Suprapubic skin (tissue), 4 donors: ENCODE measurements around the gene EEF1AKMT2. TPM values are rescaled to one million over a fixed set of nuclear protein-coding genes. Genes with fewer than 3 reads are reported as not detected.

ENCODE experiments used
- DNase-seq, 2 donors: peaks; one replicate each; pipeline ENCODE4 v3.0.0-alpha.2; 2019; ENCODE audit warnings: low spot score in 2 of 2
- H3K27ac ChIP-seq: fragments of 200-600 bp; sonication (generic); one replicate; pipeline ENCODE4 v1.5.1; 2019
- H3K27me3 ChIP-seq: fragments of 200-600 bp; sonication (generic); one replicate; pipeline ENCODE4 v1.5.1; 2019
- H3K36me3 ChIP-seq: fragments of 200-600 bp; sonication (generic); one replicate; pipeline ENCODE4 v1.5.1; 2019
- H3K4me1 ChIP-seq: fragments of 200-600 bp; sonication (generic); one replicate; pipeline ENCODE4 v1.5.1; 2019
- H3K4me3 ChIP-seq: fragments of 200-600 bp; sonication (generic); one replicate; pipeline ENCODE4 v1.5.1; 2019; ENCODE audit warnings: mild to moderate bottlenecking
- H3K9me3 ChIP-seq: fragments of 200-600 bp; sonication (generic); one replicate; pipeline ENCODE4 v1.5.1; 2019
- CTCF ChIP-seq, 2 donors: fragments of 200-600 bp in 1 of 2; fragments of 450-650 bp in 1 of 2; sonication (generic) in 1 of 2; IDR thresholded peaks; one replicate each; pipeline ENCODE4 v1.5.1; 2016 to 2019; ENCODE audit warnings: antibody characterized with exemption in 2 of 2, mild to moderate bottlenecking in 1 of 2, moderate library complexity in 1 of 2
- EP300 ChIP-seq: sonication (generic); formaldehyde crosslinking; IDR thresholded peaks from one replicate; pipeline ENCODE4 v1.6.1; 2017; ENCODE audit warnings: antibody characterized with exemption
- POLR2A ChIP-seq, 2 donors: fragments of 450-650 bp; IDR thresholded peaks; one replicate each; pipeline ENCODE4 v1.6.1; 2017; ENCODE audit warnings: antibody characterized with exemption in 2 of 2, mild to moderate bottlenecking in 2 of 2, moderate library complexity in 2 of 2
- POLR2AphosphoS5 ChIP-seq, 3 donors: sonication (generic); formaldehyde crosslinking; IDR thresholded peaks; one replicate each; pipeline ENCODE4 v1.6.1; 2017; ENCODE audit warnings: antibody characterized with exemption in 3 of 3
- WGBS: methylation state at CpG from one replicate; pipeline ENCODE4 v1.1.5; 2018; 5-methylcytosine and 5-hydroxymethylcytosine counted together
- total RNA-seq, 4 donors: library from RNA; depleted of rRNA; stranded (reverse); fragments of >200 nt; gene quantifications; one replicate each; pipeline ENCODE4 v1.1.0, GENCODE V29; 2016

EEF1AKMT2 gene
- total RNA-seq, 4 donors from 2014 or later: 11.4 to 23.8 (median 15.3) TPM

DNA sequence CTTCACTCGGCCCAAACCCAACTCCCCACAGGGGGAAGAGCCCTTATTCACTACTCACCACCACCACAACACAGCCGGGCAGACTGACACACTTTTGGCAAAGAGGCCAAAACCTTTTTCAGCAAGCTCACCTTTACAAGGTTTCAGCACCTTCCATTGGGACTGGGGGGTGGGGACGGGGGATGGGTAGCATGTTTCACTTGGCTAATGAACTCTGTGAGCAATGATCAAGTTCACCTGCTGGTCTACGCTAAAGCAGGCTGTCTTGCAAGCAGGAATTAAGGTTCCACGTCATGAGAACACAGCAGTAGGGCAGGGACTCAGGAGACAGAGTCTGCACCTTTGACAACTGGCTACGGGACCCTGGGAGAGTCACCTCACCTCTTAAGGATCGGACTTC, 54.5 kb downstream of the EEF1AKMT2 start:
- Histone ChIP-seq H3K4me3 (no peak overlapping the region), H3K4me1 (peaks cover 100% of the 10 kb centered on the region), H3K9me3 (no peaks in the 10 kb centered on the region), H3K27ac (peak overlapping the region; percentile 56), H3K27me3 (no peaks in the 10 kb centered on the region), H3K36me3 (no peaks in the 10 kb centered on the region)
- WGBS: 41% methylated on average over 5 of the region's 7 CpGs
- TF ChIP-seq POLR2AphosphoS5 (IDR thresholded peaks at IDR 0.05): no peak
- no peak for TF ChIP-seq CTCF (IDR thresholded peaks at IDR 0.05)
- no peak for TF ChIP-seq POLR2A (IDR thresholded peaks at IDR 0.05)
- TF ChIP-seq EP300: no peak
- no peak for DNase-seq

DNA sequence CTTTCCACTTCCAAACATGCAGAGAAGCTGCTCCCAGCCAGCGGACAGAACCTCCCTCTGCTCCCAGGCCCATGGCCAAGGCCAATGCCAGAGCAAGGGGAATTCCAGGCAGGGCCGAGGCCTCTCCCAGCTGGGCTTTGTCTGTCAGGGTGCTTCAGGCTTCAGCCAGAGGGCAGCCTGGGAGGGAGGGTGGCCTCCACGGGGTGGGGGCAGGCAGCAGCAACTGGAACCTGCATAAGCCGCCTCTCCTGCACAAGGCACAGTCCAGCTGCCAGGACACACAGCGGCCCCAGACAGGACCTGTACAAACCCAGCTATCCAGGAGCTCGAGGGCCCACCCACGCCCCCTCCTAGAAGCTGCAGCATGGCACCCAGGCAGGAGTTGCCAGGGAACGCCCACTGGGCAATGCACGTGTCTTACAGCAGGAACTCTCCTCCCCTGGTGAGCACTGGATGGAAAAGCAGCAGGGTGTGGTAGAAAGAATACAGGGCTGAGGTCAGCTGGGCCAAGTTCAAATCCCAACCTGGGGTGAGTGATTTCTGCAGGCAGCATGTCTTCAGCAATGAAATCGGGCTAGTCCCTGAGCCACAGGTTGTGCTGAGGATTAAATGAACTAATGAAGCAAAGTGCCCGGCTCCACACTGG, 55.1 kb downstream of the EEF1AKMT2 start:
- Histone ChIP-seq H3K9me3 (no peaks in the 10 kb centered on the region), H3K27ac (peak overlapping the region; percentile 56), H3K4me1 (peaks cover 100% of the 10 kb centered on the region), H3K4me3 (no peak overlapping the region), H3K27me3 (no peaks in the 10 kb centered on the region), H3K36me3 (no peaks in the 10 kb centered on the region)
- WGBS: 14% methylated on average over 6 of the region's 11 CpGs
- peak in 1 of 3 donors; percentile 1 for TF ChIP-seq POLR2AphosphoS5 (IDR thresholded peaks at IDR 0.05)
- no peak for TF ChIP-seq EP300
- DNase-seq: peak in 1 of 2 donors; percentile 79

- TF ChIP-seq CTCF (IDR thresholded peaks at IDR 0.05): no peak
- no peak for TF ChIP-seq POLR2AphosphoS5 (IDR thresholded peaks at IDR 0.05)
- TF ChIP-seq EP300: no peak
- TF ChIP-seq POLR2A (IDR thresholded peaks at IDR 0.05): no peak
- WGBS: 85% methylated on average over 11 of the region's 15 CpGs
- H3K27me3 ChIP-seq: no peaks in the 10 kb centered on the region
- DNase-seq: no peak
- no peaks in the 10 kb centered on the region for H3K36me3 ChIP-seq
- H3K27ac ChIP-seq: peak overlapping the region; percentile 56
- H3K9me3 ChIP-seq: no peaks in the 10 kb centered on the region
- peaks cover 100% of the 10 kb centered on the region for H3K4me1 ChIP-seq
- no peak overlapping the region for H3K4me3 ChIP-seq
These were observed 56.0 kb downstream of the EEF1AKMT2 start for GRCh38 chr10:124735491-124736286.

DNA sequence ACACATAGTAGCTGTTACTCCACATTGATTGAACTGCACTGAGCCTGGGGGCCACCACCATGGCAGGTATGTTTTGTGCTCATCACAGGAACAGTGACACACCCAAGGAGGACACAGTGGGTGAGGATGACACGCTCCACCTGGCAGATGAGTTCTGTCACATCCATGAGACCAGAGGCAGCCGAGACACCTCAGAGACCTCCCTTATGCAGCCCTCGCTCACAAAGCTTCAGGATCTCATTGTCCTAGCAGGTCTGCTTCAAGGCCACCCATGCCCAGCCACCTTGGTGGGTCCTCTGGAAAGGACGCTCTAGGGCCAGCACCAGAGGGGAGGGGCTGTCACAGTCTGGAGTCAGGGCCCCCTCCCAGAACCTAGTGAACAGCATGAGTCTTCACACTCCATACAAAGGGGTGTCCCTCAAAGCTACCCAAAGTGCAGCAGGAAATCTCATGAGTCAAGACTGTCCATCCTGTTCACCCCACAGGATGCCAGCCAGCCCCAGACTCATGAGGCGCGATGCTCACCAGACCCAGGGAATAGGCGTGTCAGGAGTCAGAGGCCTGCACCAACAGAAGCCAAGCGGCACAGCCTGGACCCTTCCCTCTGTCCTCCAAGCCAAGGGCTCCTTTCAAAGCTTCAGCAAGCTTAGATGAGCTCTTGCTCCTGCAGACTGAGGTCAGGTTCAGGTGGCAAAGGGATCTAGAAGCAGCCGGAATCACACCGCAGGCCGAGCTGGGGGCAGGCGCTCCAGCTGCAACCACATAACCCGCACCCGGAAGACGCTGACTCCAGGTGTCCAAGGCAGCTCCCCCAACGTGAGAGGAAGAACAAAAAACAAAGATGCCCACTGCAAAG, 57.1 kb downstream of the EEF1AKMT2 start:
- TF ChIP-seq POLR2AphosphoS5 (IDR thresholded peaks at IDR 0.05) (no peak), CTCF (IDR thresholded peaks at IDR 0.05) (no peak), EP300 (no peak), POLR2A (IDR thresholded peaks at IDR 0.05) (no peak)
- H3K4me3 ChIP-seq: no peak overlapping the region
- peaks cover 96% of the 10 kb centered on the region for H3K4me1 ChIP-seq
- WGBS: 87% methylated on average over 11 of the region's 16 CpGs
- no peaks in the 10 kb centered on the region for H3K27me3 ChIP-seq
- peak overlapping the region; percentile 13 for H3K27ac ChIP-seq
- no peak for DNase-seq
- H3K9me3 ChIP-seq: no peaks in the 10 kb centered on the region
- no peaks in the 10 kb centered on the region for H3K36me3 ChIP-seq

GRCh38 chr10:124733571-124734245, 58.0 kb downstream of the EEF1AKMT2 start:
- H3K36me3 ChIP-seq: no peaks in the 10 kb centered on the region
- DNase-seq: no peak
- TF ChIP-seq POLR2A (IDR thresholded peaks at IDR 0.05) (no peak), CTCF (IDR thresholded peaks at IDR 0.05) (no peak), POLR2AphosphoS5 (IDR thresholded peaks at IDR 0.05) (no peak), EP300 (no peak)
- no peak overlapping the region for H3K4me3 ChIP-seq
- no peaks in the 10 kb centered on the region for H3K27me3 ChIP-seq
- H3K4me1 ChIP-seq: peaks cover 96% of the 10 kb centered on the region
- H3K9me3 ChIP-seq: no peaks in the 10 kb centered on the region
- H3K27ac ChIP-seq: peak overlapping the region; percentile 68
- 71% methylated on average over 13 of the region's 13 CpGs for WGBS
